ENCODE data around the gene FALEC.

The FALEC gene

DNA sequence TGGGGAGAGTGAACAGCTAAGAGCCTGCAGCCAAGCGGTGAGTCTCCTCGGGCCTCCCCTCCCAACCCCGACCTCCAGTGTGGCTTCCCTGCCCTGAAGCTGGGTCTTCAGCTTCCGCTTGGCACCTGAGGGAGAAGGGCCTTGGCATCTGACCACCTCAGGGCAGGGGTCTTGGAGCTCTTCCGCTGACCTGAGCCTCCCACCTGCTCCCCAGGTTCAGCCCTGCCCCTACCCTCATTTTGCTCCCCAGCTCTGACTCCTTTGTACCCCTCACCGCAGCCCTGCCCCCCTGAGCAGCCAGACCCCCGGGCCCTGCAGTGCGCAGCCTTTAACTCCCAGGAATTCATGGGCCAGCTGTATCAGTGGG is 38.5 kb downstream of the FALEC start:
- no peak overlapping the region for H3K4me3 ChIP-seq (ENCODE audit: low read depth, low read length)
- no peak overlapping the region for H3K27ac ChIP-seq
- TF ChIP-seq, protein P1, sequence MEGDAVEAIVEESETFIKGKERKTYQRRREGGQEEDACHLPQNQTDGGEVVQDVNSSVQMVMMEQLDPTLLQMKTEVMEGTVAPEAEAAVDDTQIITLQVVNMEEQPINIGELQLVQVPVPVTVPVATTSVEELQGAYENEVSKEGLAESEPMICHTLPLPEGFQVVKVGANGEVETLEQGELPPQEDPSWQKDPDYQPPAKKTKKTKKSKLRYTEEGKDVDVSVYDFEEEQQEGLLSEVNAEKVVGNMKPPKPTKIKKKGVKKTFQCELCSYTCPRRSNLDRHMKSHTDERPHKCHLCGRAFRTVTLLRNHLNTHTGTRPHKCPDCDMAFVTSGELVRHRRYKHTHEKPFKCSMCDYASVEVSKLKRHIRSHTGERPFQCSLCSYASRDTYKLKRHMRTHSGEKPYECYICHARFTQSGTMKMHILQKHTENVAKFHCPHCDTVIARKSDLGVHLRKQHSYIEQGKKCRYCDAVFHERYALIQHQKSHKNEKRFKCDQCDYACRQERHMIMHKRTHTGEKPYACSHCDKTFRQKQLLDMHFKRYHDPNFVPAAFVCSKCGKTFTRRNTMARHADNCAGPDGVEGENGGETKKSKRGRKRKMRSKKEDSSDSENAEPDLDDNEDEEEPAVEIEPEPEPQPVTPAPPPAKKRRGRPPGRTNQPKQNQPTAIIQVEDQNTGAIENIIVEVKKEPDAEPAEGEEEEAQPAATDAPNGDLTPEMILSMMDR (IDR thresholded peaks at IDR 0.05; ENCODE audit: low read depth, low read length, missing control alignments), result no peak
- in situ Hi-C loops (cut with HindIII; ENCODE audit: low pct_ligation_motif_present, low sequenced_read_pairs), result no loop called here
- H3K36me3 ChIP-seq (replicated peaks), result no peaks in the 10 kb centered on the region
- no peaks in the 10 kb centered on the region for H3K27me3 ChIP-seq (replicated peaks)
- DNase-seq, result no peak

DNA sequence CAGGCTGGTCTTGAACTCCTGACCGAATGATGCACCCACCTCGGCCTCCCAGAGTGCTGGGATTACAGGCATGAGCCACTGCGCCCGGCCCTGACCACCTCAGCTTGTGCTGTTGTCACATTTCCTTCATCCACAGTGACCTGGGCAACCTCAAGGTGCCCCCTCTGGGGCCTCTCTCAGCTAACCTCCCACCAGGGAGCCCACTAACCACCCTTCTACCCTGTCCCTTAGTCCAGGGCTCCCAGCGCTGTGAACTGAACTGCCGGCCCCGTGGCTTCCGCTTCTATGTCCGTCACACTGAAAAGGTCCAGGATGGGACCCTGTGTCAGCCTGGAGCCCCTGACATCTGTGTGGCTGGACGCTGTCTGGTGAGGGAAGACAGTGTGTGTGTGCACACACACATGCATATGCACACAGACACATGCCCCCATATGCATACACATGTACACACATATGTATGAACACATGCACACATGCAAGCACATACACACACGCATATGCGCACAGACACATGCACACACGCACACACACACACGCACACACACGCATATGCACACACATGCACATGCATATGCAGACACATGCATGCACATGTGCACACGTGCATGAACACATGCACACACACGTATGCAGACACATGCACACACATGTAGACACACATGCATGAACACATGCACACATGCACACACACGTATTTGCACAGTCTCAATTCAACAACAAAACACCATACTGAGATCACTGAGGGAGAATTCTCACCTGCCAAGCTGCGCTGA is 39.8 kb downstream of the FALEC start:
- Histone ChIP-seq H3K27ac (no peak overlapping the region), H3K27me3 (replicated peaks) (no peaks in the 10 kb centered on the region), H3K4me3 (ENCODE audit: low read depth, low read length) (no peak overlapping the region), H3K36me3 (replicated peaks) (no peaks in the 10 kb centered on the region)
- in situ Hi-C loops (cut with HindIII; ENCODE audit: low pct_ligation_motif_present, low sequenced_read_pairs), result no loop called here
- DNase-seq, result no peak
- TF ChIP-seq, protein P1 (IDR thresholded peaks at IDR 0.05; ENCODE audit: low read depth, low read length, missing control alignments), result no peak

DNA sequence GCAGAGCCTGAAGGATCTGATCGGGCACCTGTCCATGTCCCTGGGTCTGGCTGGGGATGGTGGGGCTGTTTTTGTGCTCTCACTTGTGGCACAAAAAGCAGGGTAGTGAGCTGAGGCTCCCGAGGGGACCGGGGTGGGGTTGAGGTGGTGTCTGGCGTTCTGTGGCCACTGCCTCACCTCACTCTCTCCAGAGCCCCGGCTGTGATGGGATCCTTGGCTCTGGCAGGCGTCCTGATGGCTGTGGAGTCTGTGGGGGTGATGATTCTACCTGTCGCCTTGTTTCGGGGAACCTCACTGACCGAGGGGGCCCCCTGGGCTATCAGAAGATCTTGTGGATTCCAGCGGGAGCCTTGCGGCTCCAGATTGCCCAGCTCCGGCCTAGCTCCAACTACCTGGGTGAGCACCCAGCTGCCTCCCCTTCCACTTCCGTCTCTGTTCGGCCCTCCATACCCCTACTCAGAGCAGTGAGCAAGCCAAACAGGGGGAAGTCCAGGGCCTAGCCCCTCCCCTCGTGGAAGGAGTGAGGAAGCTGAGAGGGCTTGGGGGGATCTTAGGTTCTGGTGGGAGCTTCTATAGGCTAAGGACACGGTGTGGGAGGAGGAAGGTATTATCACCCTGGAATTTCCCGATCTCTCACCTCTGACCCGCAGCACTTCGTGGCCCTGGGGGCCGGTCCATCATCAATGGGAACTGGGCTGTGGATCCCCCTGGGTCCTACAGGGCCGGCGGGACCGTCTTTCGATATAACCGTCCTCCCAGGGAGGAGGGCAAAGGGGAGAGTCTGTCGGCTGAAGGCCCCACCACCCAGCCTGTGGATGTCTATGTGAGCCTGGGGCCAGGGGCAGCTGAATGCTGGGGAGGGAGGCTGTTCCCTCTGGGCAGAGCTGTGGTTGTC is 40.7 kb downstream of the FALEC start:
- no peak overlapping the region for H3K4me3 ChIP-seq (ENCODE audit: low read depth, low read length)
- DNase-seq, result no peak
- no peaks in the 10 kb centered on the region for H3K36me3 ChIP-seq (replicated peaks)

DNA sequence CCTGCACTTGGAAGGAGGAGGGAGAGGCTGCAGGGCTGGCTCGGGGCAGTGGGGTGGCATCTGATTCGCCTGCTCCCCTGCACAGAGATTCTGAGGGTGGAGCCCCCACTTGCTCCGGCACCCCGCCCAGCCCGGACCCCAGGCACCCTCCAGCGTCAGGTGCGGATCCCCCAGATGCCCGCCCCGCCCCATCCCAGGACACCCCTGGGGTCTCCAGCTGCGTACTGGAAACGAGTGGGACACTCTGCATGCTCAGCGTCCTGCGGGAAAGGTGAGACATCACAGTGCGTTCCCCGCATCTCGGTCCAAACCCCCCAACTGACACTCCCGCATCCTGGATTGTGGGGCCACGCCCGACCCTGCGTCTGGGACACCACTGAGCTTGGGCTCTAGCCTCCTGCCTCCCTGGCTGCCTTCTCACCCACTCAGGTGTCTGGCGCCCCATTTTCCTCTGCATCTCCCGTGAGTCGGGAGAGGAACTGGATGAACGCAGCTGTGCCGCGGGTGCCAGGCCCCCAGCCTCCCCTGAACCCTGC is 41.6 kb downstream of the FALEC start:
- no peak for DNase-seq
- Histone ChIP-seq H3K27ac (no peak overlapping the region), H3K36me3 (replicated peaks) (no peaks in the 10 kb centered on the region), H3K27me3 (replicated peaks) (no peaks in the 10 kb centered on the region), H3K4me3 (ENCODE audit: low read depth, low read length) (no peak overlapping the region)
- TF ChIP-seq, protein P1 (IDR thresholded peaks at IDR 0.05; ENCODE audit: low read depth, low read length, missing control alignments), result no peak
- in situ Hi-C loops (cut with HindIII; ENCODE audit: low pct_ligation_motif_present, low sequenced_read_pairs), result no loop called here

More for the DNA sequence above, 40.7 kb downstream of the FALEC start:
- Histone ChIP-seq H3K27me3 (replicated peaks) (no peaks in the 10 kb centered on the region), H3K27ac (no peak overlapping the region)
- in situ Hi-C loops (cut with HindIII; ENCODE audit: low pct_ligation_motif_present, low sequenced_read_pairs), result no loop called here
- TF ChIP-seq, protein P1 (IDR thresholded peaks at IDR 0.05; ENCODE audit: low read depth, low read length, missing control alignments), result no peak

DNA sequence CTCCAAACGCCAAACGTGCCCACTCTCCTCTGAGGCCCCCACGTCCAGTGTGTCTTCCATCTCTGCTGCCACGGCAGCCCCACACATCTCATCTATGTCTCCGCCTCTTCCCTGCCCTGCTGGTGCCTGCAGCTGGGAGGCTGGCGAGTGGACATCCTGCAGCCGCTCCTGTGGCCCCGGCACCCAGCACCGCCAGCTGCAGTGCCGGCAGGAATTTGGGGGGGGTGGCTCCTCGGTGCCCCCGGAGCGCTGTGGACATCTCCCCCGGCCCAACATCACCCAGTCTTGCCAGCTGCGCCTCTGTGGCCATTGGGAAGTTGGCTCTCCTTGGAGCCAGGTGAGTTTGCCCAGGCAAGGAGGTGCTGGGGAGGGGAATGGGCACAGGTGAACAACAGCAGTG is 42.3 kb downstream of the FALEC start:
- H3K27me3 ChIP-seq (replicated peaks), result no peaks in the 10 kb centered on the region
- DNase-seq, result no peak
- H3K4me3 ChIP-seq (ENCODE audit: low read depth, low read length), result no peak overlapping the region
- TF ChIP-seq, protein P1 (IDR thresholded peaks at IDR 0.05; ENCODE audit: low read depth, low read length, missing control alignments), result no peak
- in situ Hi-C loops (cut with HindIII; ENCODE audit: low pct_ligation_motif_present, low sequenced_read_pairs), result no loop called here
- no peak overlapping the region for H3K27ac ChIP-seq
- no peaks in the 10 kb centered on the region for H3K36me3 ChIP-seq (replicated peaks)

All from brain microvascular endothelial cell (primary cell).